ENCODE measurements around the gene LRIT1.

DNA sequence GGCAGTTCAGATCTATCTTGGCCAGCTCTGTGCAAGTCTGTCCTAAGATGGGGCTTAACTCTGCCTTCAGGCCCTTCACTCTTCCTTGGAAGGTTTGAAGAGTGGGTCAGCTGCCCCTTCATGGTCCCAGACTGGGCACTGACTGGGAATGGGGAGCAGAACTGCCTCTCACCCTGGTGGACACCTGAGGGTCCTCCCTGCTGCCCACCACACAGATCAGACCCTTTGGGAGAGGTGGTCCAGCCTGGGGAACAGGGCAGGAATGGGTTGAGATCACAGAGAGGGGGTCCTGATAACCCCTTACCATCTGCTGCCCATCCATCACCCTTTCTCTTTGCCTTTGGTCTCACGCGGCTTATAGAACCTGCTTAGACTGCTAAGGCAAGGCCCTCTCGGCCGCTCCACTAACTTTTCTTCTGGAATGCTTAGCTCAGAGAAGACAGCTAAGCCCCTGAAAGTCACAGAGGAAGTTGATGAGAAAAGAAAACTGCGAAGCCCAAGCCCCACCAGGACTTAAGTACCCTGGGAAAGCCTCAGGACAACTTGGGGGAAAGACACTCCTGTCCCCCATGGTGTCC, 47.4 kb downstream of the LRIT1 start:
- TF ChIP-seq, protein P1, sequence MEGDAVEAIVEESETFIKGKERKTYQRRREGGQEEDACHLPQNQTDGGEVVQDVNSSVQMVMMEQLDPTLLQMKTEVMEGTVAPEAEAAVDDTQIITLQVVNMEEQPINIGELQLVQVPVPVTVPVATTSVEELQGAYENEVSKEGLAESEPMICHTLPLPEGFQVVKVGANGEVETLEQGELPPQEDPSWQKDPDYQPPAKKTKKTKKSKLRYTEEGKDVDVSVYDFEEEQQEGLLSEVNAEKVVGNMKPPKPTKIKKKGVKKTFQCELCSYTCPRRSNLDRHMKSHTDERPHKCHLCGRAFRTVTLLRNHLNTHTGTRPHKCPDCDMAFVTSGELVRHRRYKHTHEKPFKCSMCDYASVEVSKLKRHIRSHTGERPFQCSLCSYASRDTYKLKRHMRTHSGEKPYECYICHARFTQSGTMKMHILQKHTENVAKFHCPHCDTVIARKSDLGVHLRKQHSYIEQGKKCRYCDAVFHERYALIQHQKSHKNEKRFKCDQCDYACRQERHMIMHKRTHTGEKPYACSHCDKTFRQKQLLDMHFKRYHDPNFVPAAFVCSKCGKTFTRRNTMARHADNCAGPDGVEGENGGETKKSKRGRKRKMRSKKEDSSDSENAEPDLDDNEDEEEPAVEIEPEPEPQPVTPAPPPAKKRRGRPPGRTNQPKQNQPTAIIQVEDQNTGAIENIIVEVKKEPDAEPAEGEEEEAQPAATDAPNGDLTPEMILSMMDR (IDR thresholded peaks at IDR 0.05), result no peak
- TF ChIP-seq POLR2A (IDR thresholded peaks at IDR 0.05), result no peak
